HG03575 (cell line): Measurements from ENCODE around the gene PRR11.
A peak's percentile ranks its signal among the peaks of the same experiment; 100 is the strongest.
"Not testable (repeated sequence)": the region's sequence is repeated elsewhere in the genome, so short reads cannot be mapped to it uniquely, and the experiment has no call there.

Experiments used
- ATAC-seq: cut with Tn5 transposase; IDR thresholded peaks from one replicate; pipeline ENCODE4 v1.9.1; 2021; ENCODE audit not compliant: unreplicated experiment, insufficient number of reproducible peaks, low FRiP score; ENCODE audit errors: extremely low read depth

PRR11 gene

DNA sequence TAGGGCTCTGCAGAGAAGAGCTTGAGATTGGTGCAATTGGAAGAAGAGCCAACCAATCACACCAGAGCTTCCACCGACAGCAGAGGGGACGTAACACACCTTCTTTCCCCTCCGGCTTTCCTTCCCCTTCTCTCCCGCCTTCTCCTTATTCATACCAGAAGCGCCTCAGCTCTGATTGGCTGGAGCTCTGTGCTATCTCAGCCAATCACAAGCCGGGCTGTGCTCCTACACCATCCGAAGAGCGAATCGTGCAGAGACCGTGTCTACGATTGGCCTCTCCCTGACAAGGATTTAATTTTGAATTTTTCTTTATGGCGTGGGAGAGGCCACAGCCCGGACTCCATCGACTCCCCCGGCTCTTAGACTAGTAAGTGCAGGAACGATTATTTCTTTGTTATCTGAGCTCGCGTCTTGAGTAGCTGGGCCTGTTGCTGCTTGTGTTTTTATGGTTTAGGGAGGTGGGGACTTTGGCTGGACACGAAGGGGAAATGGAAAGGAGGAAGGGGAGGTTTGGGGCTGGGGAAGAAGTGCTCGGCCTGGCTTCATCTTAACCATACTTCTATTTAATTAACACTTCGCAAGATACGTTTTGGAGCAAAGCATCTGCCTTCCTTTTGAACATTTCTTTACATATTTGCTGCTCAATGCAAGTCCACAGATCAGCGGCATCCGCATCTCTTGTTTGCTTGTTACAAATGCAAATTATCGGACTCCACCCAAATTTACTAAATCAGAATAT is at the start of gene PRR11:
TSS of gene PRR11 (plus strand) at position 308 of the 739 bp plus-strand sequence. CDS start 14,007 bp downstream, outside the sequence.
- peak; percentile 67 for ATAC-seq

DNA sequence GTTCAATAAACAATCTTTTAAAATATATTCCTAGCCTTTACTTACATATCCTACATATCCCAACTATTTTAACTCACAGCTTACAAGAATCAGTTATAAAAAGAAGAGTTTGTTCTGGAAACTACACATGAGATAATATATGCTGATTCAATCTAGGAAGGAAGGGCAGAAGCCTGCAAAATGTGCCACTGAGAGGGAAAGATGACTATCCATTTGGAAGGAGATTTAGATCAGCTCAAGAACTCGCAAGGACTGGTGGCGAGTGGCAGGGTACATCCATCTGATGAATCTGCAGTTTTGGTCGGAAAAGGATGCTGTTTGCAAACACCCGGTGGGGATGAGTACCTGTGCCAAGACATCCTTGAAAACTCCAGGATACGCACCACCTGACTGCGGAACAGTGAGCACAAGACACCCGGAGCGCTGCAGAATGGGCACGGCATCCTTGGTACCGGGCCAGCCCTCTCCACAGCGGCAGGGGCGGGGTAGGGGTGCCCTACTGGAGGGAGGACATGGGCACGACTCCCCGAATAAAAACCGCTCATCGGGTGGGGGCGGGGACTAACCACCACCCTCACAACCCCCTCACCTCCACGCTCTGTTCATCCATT is 49.6 kb upstream of the PRR11 start:
- ATAC-seq, result no peak

DNA sequence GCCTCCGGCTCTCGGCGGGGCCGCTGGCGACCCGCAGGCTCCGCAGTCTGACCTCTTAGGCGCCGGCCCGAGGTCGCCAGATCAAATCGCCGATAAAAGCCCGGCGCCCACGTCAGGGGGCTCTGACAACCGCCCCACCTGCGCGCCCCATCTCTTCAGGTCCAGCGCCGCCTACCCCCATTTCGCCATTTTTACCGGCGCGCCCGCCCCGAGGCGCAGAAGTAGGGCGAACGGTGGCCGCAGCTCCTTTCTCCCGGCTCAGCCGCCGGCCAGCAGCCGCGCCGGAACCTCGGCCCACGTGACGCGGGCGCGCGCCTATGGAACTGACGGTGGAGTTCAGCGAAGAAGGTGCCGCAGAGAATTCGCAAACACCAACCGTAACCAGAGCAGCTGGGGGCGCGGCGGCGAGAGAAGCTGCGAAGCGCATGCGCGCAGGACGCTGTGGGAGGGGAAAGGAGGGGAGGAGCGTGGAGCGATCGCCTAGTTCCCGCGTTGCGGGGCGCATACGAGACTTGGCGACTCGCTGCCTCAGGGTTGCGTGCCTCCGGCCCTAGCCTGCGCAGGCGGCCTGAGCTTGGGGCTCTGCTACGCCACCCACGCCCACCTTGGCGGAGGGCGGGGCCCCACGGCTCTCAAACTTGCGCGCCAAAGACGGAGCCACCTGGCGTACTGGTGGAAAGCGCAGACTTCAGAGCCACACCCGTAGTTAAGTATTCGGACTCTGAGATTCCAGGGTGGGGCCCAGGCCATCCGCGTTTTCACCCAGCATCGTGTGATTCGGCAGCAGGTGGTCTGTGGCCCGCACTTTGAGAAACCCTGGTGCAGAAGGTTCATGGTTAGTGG is 48.9 kb upstream of the PRR11 start, which contains the start of gene TRIM37:
TSS of gene TRIM37 (minus strand) at position 418 of the 843 bp plus-strand sequence. CDS start 419 bp downstream, outside the sequence.
- peak; percentile 79 for ATAC-seq

DNA sequence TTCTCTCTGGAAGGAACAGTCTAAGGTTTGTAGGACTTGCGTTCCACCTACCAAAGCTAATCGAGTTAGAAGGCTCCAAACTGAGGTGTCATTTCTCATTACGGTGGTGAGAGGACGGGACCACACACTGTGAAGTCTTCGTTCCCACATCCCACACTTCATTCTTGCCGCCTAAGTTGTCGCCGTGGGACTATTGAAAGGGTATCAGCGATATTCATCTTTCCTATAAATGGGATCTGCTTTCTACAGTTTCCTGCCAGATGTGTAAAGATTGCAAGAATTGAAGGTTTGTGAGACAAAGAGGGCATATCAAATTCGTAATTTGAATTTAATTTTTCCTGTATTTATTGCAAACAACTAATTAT is 48.3 kb upstream of the PRR11 start:
- ATAC-seq, result no peak

DNA sequence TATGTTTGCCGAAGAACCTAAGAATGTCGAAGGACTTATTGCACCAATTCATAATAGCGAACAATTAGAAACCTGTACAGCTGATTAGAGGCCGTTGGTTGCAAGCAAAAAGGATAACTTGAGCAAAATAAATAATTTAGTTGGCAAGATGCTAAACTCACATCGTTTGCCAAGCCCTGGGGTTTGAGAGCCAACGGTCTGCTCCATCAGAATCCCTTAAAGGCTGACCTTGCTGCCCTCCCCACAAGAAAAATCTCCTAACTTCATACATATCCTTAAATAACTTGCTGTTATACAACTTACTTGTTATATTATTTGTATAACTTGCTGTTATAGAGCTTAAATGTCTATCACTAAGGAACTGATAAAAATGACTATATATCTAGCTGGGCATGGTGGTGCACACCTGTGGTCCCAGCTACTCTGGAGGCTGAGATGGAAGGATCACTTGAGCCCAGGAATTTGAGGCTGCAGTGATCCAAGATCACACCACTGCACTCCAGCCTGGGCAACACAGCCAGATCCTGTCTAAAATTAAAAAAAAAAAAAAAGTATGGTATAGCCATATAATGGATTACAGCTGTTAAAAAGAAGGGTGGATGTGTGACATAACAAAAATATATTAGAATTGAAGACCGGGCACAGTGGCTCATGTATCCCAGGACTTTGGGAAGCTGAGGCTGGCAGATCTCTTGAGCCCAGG is 47.0 kb upstream of the PRR11 start:
- ATAC-seq, result no peak

DNA sequence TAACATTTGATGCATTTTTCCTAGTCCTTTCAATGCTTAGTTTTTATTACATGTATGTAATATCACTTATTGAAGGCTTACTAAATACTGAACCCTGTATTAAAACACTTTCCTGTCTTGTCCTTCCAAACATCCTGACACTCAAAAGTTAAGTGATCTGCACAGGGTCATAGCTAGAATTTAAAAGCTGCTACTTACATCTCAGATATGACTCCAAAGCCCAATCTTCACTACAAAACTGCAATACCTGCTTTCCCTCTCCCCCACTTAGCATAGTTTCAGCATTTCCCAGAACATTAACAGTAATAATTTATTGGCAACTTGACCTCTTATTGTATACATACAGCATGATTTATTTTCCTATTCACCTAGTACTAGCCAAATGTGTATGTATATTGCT is 44.6 kb upstream of the PRR11 start:
- ATAC-seq, result no peak

DNA sequence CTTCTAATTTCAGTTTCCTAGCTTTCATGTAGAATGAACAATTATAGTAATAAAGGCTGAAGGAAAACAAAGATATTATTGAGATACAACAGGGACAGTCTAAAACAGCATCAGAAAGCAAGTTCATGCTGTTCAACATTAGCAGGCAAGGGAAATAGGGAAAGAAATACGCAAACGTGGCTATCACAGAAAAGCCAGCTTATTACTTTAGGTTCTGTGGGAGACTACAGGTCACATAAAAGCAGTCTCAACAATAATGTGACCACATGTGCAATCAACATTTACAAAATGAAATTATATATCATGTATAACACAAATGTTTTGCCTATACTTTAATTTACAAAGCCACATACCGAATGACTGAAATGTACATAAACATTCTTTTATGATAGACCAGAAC is 44.0 kb upstream of the PRR11 start:
- ATAC-seq, result no peak

DNA sequence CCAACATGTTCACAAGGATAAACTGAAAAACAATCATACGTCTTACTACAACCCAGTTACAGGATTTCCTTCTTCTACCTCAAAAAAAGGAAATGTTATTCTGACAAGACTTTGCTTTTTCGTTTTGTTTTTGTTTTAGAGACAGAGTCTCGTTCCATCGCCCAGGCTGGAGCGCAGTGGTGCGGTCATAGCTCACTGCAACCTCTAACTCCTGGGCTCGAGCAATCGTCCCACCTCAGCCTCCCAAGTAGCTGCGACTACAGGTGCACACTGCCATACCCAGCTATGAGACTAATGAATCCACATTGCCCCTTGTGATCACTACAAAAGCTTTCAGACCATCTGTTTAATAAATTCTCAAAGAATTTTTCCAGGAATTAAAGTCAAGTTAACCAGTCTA is 40.1 kb upstream of the PRR11 start:
- no peak for ATAC-seq

DNA sequence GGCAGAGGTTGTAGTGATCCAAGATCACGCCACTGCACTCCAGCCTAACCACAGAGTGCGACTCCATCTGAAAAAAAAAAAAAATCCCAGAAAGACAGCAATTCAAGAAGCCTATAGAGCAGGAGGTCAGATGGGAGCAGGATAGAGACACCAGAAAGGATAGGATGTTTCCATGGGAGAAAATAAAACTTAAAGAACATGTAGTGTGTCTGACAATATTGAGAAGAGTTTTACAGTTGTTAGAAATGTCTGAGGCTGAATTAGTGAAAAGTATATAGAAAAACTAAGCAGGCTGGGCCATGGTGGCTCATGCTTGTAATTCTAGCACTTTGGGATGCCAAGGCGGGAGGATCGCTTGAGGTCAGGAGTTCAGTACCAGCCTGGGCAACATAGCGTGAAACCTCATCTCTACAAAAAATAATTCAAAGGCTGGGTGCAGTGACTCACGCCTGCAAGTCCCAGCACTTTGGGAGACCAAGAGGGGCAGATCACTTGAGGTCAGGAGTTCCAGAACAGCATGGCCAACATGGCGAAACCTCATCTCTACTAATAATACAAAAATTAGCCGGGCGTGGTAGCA is 33.6 kb upstream of the PRR11 start:
- ATAC-seq, result no peak

DNA sequence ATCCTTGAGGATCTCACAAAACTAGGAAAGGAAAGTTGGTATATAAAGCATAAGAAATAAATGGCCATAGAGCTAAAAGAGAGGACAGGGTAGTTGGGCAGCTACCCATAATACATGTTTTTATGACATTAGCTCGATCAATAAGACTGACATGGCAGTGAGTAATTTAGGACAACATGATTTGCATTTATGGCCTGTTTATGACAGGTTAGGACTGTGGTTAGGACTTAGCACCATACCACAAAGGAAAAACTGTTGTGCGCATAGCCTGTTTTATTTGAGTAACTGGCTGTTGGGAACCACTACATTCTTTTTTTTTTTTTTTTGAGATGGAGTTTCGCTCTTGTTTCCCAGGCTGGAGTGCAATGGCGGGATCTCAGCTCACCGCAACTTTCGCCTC is 30.9 kb upstream of the PRR11 start:
- no peak for ATAC-seq

DNA sequence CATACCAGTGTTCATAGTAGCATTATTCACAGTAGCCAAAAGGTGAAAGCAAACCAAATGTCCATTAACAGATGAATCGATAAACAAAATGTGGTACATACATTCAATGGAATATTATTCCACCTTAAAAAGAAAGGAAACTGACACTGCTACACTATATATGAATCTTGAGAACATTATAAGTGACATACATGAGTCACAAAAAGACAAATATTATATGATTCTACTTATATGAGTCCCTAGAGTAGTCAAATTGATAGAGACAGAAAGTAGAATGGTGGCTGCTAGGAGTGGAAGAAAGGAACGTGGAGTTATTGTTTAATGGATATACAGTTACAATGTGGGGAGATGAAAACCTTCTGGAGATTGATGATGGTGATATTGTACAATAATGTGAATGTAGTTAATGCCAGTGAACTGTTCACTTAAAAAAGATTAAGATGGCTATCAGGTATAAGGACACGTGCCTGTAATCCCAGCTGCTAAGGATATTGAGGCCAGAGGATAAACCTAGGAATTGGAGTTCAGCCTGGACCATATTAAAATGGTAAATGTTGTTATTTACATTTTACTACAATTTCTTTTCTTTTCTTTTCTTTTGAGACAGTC is 28.6 kb upstream of the PRR11 start:
- ATAC-seq, result no peak

DNA sequence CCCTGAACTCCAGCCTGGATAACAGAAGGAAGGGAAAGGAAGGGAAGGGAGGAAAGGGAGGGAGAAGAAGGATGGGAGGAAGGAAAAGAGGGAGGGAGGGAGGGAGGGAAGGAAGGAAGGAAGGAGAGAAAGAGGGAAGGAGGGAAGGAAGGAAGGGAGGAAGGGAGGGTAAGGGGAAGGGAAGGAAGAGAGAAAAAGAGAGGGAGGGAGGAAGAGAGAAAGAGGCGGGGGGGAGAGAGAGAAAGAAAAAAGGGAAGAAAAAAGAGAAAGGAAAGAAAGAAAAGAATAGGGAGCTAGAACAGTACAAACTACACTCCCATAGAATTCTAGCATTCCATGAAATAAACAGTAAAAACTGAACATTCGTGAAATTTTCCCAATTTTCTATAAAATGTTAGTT is 25.7 kb upstream of the PRR11 start:
- ATAC-seq, result no peak

DNA sequence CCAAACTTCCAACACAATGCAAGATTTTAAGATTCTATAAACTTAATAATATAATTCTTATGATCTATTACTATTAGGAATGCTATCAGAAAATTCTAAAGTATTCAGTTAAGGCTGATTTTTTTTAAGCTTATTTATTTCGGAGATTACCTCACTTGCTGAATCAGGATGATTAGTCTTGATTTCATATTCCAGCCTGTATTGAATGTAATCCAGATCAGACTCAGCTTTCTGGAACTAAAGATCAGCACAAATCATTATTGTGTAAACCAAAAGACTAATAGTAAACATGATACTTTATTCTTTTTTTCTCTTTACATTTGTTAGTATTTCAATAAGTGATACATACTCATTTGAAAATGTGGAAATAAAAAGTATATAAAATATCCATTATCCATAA is 24.4 kb upstream of the PRR11 start:
- no peak for ATAC-seq

DNA sequence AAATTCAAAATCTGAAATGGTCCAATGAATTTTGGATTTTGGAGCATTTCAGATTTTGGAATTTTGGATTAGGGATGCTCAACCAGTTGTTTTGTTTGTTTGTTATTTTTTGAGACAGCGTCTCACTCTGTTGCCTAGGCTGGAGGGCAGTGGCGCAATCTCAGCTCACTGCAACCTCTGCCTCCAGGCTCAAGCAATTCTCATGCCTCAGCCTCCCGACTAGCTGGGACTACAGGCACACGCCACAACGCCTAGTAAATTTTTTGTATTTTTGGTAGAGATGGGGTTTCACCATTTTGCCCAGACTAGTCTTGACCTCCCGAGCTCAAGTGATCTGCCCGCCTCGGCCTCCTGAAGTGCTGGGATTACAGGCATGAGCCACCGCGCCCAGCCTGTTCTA is 17.2 kb upstream of the PRR11 start:
- not testable (repeated sequence) for ATAC-seq

DNA sequence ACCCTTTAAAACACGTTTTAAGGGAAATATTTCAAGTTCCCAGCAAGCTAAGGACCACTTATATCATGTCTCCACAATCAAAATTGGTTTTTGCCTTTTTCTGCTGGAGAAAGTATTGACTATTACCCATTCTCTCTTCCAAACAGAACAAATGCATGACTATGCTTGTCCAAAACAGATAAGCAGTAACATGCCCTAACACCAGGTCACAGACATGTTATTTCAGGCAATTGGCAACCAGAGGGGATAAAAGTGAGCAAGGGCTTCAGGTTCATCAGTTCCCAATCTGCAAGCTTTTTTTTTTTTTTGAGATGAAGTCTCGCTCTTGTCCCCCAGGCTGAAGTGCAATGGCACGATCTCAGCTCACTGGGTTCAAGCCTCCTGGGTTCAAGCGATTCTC is 15.6 kb upstream of the PRR11 start:
- no peak for ATAC-seq

DNA sequence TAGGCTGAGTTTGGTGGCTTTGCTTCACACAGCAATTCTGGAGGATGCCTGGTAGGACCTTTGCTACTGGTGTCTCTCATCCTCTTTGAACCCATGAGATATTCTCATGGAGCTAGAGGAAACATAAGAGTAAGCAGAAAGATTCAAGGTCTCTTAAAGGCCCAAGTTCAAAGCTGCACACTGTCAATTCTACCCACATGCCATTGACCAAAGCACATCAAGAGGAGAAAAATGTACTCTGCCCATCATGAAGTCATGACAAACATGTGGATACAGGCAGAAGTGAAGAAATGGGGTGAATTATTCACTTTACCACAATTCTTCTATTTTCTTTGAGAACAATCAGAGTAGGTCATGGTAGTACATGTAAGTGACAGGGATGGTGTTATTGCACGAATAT is 13.7 kb upstream of the PRR11 start:
- no peak for ATAC-seq

DNA sequence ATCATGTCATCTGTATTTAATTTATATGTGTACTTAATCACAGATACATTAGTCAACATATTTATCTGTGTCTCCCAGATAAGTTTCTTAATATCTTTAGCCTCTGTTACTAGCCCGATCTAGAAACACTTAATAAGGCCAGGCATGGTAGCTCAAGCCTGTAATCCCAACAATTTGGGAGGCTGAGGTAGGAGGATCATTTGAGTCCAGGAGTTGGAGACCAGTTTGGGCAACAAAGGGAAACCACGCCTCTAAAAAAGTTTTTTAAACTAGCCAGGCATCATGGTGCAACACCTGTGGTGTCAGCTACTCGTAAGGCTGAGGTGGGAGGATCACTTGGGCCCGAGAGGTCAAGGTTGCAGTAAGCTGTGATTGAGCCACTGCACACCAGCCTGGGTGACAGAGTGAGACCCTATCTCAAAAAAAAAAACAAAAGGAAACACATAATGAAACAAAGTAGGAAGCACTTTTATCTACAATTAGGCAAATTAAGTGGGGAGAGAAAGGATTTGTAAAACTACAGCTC is 9.9 kb upstream of the PRR11 start:
- ATAC-seq, result no peak

DNA sequence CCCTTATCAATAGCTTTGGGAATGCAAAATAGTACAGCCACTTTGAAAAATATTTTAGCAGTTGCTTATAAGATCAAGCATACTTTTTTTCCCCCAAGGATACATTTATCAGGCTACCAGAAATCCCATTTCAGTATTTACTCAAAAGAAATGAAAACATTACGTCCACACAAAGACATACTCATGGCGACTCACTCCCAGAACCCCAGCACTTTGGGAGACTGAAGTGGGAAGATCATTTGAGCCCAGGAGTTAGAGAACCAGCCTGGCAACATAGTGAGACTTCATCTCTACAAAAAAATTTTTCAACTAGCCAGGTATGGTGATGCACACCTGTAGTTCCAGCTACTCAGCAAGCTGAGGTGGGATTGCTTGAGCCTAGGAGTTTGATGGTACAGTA is 6.5 kb upstream of the PRR11 start:
- ATAC-seq, result no peak
